ENCODE measurements around the gene NENF.

NENF gene

DNA sequence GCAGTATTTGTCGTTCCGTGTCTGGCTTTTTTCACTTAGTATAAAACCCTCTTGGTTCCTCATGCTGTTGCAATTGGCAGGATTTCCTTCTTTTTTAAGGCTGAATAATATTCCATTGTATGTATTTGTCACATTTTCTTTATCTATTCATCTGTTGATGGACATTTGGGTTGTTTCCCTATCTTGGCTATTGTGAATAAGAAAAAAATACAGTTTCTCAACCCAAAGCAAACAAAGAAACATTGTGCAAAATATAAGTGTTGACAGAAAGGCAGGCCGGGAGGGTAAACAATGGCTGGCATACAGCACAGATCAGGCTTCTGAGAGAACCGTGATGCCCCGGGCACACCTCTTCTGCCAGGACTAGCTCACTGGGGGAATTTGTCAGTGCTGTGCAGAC lies 26.9 kb downstream of the NENF start:
- H3K36me3 ChIP-seq (replicated peaks; ENCODE audit: insufficient read depth, low read length), result no peaks in the 10 kb centered on the region
- H3K27ac ChIP-seq (ENCODE audit: low read length), result no peak overlapping the region
- H2AFZ ChIP-seq (ENCODE audit: low read length), result no peak overlapping the region
- H3K9ac ChIP-seq (ENCODE audit: low read length), result no peak overlapping the region
- H3K27me3 ChIP-seq (replicated peaks; ENCODE audit: insufficient read depth, low read length), result no peaks in the 10 kb centered on the region
- H3K4me1 ChIP-seq (ENCODE audit: low read length), result peaks cover 11% of the 10 kb centered on the region
- no peaks in the 10 kb centered on the region for H4K20me1 ChIP-seq (ENCODE audit: insufficient read depth, low read length)
- DNase-seq, result no peak
- no peaks in the 10 kb centered on the region for H3F3A ChIP-seq (ENCODE audit: insufficient read depth, low read length)
- H3K4me2 ChIP-seq (ENCODE audit: low read depth, low read length), result no peak overlapping the region
- no peaks in the 10 kb centered on the region for H3K9me3 ChIP-seq (replicated peaks; ENCODE audit: insufficient read depth, low read length)
- no peaks in the 10 kb centered on the region for H3K79me2 ChIP-seq (ENCODE audit: low read length)
- no peak overlapping the region for H3K4me3 ChIP-seq (ENCODE audit: low read length)
- TF ChIP-seq EZH2 (optimal IDR thresholded peaks at IDR 0.05; ENCODE audit: low read depth, low read length), result no peak
- TF ChIP-seq, protein P1, sequence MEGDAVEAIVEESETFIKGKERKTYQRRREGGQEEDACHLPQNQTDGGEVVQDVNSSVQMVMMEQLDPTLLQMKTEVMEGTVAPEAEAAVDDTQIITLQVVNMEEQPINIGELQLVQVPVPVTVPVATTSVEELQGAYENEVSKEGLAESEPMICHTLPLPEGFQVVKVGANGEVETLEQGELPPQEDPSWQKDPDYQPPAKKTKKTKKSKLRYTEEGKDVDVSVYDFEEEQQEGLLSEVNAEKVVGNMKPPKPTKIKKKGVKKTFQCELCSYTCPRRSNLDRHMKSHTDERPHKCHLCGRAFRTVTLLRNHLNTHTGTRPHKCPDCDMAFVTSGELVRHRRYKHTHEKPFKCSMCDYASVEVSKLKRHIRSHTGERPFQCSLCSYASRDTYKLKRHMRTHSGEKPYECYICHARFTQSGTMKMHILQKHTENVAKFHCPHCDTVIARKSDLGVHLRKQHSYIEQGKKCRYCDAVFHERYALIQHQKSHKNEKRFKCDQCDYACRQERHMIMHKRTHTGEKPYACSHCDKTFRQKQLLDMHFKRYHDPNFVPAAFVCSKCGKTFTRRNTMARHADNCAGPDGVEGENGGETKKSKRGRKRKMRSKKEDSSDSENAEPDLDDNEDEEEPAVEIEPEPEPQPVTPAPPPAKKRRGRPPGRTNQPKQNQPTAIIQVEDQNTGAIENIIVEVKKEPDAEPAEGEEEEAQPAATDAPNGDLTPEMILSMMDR (IDR thresholded peaks at IDR 0.05; ENCODE audit: low read length), result no peak
- no peak for TF ChIP-seq EZH2phosphoT487 (IDR thresholded peaks at IDR 0.05; ENCODE audit: low read length)
- no peaks in the 10 kb centered on the region for H3K9me2 ChIP-seq (replicated peaks; ENCODE audit: insufficient read depth, low read length)

DNA sequence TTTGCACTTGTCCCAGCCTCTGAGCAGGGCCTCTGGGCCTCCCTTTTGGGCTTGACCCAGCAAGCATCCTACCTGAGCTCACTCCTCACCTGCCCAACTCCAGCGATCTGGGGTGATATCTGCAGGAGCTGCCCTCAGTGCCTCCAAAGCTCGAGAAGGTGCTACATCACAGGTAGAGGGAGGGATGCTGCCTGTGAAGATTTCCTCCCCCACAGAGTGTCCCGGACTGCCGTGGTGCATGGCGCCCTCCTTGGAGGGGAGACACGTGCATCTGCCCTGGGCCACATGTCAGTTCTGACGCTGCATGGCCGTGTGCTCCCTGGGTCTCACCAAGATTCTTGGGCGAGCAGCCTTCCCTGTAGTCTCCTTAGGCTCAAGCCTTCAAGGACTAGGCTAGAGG lies 27.7 kb downstream of the NENF start:
- no peak overlapping the region for H3K27ac ChIP-seq (ENCODE audit: low read length)
- H3K4me2 ChIP-seq (ENCODE audit: low read depth, low read length), result no peak overlapping the region
- H3K27me3 ChIP-seq (replicated peaks; ENCODE audit: insufficient read depth, low read length), result no peaks in the 10 kb centered on the region
- TF ChIP-seq, protein P1 (IDR thresholded peaks at IDR 0.05; ENCODE audit: low read length), result no peak
- TF ChIP-seq EZH2phosphoT487 (IDR thresholded peaks at IDR 0.05; ENCODE audit: low read length) (no peak), EZH2 (optimal IDR thresholded peaks at IDR 0.05; ENCODE audit: low read depth, low read length) (no peak)
- no peaks in the 10 kb centered on the region for H4K20me1 ChIP-seq (ENCODE audit: insufficient read depth, low read length)
- no peaks in the 10 kb centered on the region for H3K9me3 ChIP-seq (replicated peaks; ENCODE audit: insufficient read depth, low read length)
- no peak overlapping the region for H3K4me3 ChIP-seq (ENCODE audit: low read length)
- no peak for DNase-seq
- H3K9me2 ChIP-seq (replicated peaks; ENCODE audit: insufficient read depth, low read length), result no peaks in the 10 kb centered on the region
- H3K79me2 ChIP-seq (ENCODE audit: low read length), result no peaks in the 10 kb centered on the region
- no peak overlapping the region for H3K9ac ChIP-seq (ENCODE audit: low read length)
- no peak overlapping the region for H2AFZ ChIP-seq (ENCODE audit: low read length)
- H3F3A ChIP-seq (ENCODE audit: insufficient read depth, low read length), result no peaks in the 10 kb centered on the region
- H3K4me1 ChIP-seq (ENCODE audit: low read length), result peaks cover 11% of the 10 kb centered on the region
- H3K36me3 ChIP-seq (replicated peaks; ENCODE audit: insufficient read depth, low read length), result no peaks in the 10 kb centered on the region

GRCh38 chr1:212461916-212462660 lies 29.4 kb downstream of the NENF start:
- H3K9me2 ChIP-seq (replicated peaks; ENCODE audit: insufficient read depth, low read length), result no peaks in the 10 kb centered on the region
- no peak overlapping the region for H2AFZ ChIP-seq (ENCODE audit: low read length)
- H3K79me2 ChIP-seq (ENCODE audit: low read length), result no peaks in the 10 kb centered on the region
- H3F3A ChIP-seq (ENCODE audit: insufficient read depth, low read length), result no peaks in the 10 kb centered on the region
- H3K27ac ChIP-seq (ENCODE audit: low read length), result no peak overlapping the region
- H3K4me2 ChIP-seq (ENCODE audit: low read depth, low read length), result no peak overlapping the region
- H3K27me3 ChIP-seq (replicated peaks; ENCODE audit: insufficient read depth, low read length), result no peaks in the 10 kb centered on the region
- H3K9me3 ChIP-seq (replicated peaks; ENCODE audit: insufficient read depth, low read length), result no peaks in the 10 kb centered on the region
- H3K4me1 ChIP-seq (ENCODE audit: low read length), result peaks cover 8% of the 10 kb centered on the region
- no peaks in the 10 kb centered on the region for H4K20me1 ChIP-seq (ENCODE audit: insufficient read depth, low read length)
- TF ChIP-seq, protein P1 (IDR thresholded peaks at IDR 0.05; ENCODE audit: low read length), result no peak
- TF ChIP-seq EZH2 (optimal IDR thresholded peaks at IDR 0.05; ENCODE audit: low read depth, low read length) (no peak), EZH2phosphoT487 (IDR thresholded peaks at IDR 0.05; ENCODE audit: low read length) (no peak)
- no peak for DNase-seq
- H3K36me3 ChIP-seq (replicated peaks; ENCODE audit: insufficient read depth, low read length), result no peaks in the 10 kb centered on the region
- no peak overlapping the region for H3K9ac ChIP-seq (ENCODE audit: low read length)
- no peak overlapping the region for H3K4me3 ChIP-seq (ENCODE audit: low read length)
